Hypothalamus (tissue), 51 donors: Measurements from ENCODE around the gene ORC5.
"Not testable (repeated sequence)": the region's sequence is repeated elsewhere in the genome, so short reads cannot be mapped to it uniquely, and the experiment has no call there.

Source experiments
- DNase-seq, 51 donors: peaks; one replicate each; lab custom pipeline; 2025; lab: John Stamatoyannopoulos, UW

The ORC5 gene

DNA sequence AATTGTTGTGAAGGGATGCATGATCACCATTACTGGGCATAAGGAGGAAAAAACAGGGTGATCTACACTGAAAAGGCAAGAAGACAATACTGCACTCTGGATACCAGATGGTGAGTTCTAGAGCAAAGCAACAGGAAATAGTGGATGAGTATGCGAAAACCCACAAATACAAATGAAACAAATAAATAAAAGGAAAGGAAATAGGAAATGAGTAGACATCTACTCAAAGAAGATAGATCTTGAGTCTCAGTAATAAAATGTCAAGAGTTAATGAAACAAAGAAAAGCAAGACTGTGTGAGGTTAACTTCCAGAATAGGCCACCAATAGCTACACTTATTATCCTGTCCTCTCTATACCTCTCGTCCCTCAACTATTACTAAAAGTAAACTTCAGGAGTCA lies 11.7 kb downstream of the ORC5 start:
- DNase-seq = no peak

DNA sequence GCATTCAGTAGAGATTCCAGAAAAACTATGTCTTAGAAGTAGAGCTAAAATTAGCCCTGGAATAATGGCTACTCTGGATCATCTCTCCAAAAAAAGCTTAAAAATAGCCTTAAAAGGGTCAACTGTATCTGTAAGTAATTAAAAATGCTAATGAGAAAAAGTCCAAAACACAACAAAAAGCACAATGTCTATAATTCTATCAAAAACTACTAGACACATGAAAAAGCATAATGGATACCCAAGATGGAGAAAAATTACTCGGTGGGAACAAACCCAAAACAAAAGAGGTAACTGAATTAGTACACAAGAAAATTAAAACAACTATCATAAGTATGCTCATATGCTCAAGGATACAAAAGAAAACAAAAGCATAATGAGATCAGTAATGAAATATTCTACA lies 15.4 kb downstream of the ORC5 start:
- no peak for DNase-seq

DNA sequence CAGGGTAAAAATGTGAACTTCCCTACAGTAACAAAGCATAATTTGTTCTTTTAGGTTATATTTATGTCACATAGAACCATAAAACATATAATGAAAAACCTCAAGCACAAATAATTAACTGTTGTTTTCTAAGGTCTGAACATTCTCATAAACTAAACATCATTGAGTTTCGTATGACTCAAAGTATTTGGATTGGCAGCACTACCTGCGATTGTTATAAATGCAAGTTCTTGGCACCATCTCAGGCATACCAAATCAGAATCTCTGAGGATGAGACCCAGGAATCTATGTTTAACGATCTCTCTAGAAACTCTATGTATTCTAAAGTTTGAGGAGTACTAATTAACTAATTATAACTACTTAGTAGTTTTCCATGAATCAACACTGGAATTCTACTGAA lies 22.5 kb downstream of the ORC5 start:
- DNase-seq = no peak

DNA sequence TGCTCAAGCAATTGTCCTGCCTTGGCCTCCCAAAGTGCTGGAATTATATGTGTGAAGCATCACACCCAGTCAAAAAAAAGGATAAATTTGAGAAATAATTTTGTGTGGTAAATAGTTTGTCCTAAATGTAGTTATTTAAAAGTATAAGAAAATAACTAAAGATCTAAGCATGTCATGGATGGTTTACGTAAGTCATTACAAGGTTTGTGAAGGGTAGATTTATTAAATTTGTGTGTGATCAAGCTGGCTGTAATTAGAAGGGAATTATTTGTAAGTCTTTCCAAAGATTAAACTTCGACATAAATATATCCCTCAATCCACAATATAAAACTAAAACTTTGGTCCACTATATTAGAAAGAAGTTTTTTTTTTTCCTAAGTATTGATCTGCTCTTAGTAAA lies 28.6 kb downstream of the ORC5 start:
- no peak for DNase-seq

DNA sequence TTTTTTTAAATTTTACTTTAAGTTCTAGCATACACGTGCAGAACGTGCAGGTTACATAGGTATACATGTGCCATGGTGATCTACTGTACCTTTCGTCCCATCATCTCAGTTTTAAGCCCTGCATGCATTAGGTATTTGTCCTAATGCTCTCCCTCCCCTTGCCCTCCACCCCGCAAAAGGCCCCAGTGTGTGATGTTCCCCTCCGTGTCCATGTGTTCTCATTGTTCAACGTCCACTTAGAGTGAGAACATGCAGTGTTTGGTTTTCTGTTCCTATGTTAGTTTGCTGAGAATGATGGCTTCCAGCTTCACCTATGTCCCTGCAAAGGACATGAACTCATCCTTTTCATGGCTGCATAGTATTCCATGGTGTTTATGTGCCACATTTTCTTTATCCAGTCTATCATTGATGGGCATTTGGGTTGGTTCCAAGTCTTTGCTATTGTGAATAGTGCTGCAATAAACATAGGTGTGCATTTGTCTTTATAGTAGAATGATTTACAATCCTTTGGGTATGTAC lies 30.2 kb downstream of the ORC5 start:
- DNase-seq = not testable (repeated sequence)

DNA sequence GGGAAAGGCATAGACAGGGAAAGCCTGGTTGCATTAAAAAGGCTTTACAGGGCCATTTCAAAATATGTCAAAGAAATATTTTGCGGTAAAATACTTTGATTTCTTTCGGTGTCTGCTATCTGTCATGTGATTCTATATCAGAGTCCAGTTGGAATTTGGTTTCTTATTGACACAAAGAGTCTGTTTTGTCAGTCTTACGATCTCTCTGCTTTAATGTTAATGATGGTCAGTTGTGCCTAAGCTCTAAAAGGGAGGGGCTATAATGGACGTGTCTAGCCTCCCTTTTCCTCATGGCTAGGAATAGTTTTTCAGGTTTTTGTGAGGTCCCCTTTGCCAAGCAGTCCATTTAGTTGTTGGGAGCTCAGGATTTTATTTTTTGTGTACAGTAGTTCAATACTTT lies 31.5 kb downstream of the ORC5 start:
- no peak for DNase-seq

DNA sequence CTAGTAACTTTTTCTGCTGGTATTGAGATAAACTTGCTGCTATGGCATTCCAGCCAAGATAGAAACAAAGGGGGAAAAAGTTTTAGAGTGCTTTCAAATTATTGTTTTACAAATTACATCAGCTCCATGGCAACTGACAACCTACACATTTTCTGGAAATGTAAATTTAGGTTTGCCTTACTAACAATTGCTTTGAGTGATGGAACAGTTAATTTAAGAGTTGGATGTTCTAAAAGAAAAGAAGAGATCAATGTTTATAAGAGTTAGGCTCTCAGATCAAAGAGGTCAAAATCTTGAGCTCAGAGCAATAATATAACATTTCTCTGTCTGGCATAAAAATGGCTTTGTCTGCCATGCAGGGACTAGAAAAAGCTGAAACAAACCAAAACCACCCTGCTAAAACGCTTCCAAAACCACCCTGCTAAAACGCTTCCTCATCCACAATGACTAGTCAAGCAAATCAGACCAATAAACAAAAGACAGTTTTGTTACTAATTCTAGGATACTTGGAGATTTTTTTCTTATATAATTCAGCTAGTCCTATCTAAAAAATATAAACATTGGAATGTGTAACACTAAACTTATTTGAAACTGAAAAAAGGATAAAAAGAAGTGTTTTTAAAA lies 32.3 kb downstream of the ORC5 start:
- DNase-seq = no peak

DNA sequence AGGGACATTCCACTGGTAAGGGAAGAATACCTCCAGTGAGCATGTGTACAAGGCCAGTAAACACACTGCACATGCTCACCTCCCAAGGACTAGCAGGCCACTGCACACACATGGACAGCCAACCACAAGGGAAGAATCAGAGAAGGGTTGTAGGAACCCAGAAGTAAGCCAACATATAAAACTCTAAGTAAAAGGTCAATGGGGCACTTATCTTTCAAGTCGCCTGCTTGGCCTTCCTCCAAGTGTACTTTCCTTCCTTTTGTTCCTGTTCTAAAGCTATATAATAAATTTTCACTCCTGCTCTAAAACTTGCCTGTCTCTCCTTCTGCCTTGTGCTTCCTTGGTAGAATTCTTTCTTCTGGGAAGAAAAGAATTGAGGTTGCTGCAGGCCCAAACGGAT lies 33.0 kb downstream of the ORC5 start:
- DNase-seq = no peak

DNA sequence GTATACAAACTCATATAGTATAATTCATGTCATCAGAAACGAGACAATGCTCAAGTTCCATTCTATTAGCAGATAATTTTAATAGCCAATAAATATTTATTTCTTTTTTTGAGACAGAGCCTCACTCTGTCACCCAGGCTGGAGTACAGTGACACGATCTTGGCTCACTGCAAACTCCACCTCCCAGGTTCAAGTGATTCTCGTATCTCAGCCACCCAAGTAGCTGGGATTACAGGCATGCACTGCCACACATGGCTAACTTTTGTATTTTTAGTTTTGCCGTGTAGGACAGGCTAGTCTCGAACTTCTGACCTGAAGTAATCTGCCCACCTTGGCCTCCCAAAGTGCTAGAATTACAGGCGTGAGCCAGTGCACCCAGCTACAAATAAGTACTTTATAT lies 45.7 kb downstream of the ORC5 start:
- no peak for DNase-seq

DNA sequence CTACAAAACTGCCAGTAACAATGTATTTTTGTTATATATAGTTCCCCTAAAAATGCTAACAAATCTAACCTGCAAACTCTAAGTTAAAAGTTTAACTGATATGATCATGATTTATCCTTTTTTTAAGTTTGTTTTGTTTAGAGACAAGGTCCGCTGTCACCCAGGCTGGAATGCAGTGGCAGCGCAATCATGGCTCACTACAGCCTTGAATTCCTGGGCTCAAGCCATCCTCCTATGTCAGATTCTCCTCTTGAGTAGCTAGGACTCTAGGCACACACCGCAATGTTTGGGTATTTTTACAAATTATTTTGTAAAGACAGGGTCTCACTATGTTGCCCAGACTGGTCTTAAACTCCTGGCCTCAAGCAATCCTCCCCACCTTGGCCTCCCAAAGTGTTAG lies 46.6 kb downstream of the ORC5 start:
- no peak for DNase-seq

DNA sequence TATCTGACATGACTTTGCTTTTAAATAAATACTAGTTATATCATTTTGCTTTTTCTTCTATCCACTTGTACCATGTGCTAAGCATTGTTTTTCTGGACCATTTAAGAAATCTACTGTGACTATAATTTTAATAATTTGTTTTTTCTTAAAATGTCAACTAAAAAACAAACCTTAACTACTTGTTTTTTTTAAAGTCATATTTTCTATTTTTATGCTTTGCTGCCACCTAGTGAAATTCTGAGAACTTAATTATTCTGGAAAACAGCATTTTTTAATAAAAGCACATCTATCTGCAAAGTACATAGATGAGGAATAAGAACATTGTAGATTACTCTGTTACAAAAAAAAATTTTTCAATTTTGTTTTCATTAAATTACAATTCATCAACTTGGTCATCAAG lies 47.4 kb downstream of the ORC5 start:
- DNase-seq = no peak

DNA sequence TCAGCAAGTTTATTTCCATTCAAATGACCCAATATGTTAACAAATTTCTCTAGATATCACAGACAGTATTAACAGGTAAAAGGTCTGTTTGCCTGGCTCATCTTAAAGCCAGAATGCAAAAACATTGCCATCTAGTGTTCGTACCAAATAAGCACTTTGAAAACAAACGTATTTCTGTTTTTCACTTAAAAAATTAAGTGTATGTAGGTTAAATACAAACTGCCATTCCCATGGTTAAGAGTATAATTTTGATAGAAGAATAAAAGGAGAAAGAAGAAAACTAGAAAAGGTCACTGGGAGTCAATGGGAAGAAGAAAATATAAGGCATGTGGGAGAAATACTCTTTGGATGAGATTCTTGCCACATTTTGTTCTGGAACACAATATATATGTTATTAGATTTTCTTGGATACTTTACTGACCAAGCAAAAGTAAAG lies 51.0 kb downstream of the ORC5 start:
- DNase-seq = peak in 1 of 51 donors; percentile 11

DNA sequence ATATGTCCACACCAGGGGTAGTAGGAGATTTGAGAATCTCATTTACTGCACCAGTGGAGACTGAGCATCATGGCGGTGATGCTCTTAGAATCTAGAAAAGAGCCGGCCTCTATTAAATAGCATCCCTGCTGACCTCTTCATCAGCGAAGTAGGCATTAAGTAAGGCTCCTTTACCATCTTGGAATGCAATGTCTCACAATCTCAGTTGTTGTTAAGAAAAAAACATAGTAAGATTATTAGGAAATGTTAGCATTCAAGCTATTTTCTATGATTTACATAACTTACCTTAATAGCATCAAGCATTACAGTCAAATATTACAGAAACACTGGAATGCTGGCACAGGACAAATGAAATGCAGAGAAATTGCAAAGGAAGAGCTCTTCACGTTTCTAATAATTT lies 54.5 kb downstream of the ORC5 start:
- no peak for DNase-seq

DNA sequence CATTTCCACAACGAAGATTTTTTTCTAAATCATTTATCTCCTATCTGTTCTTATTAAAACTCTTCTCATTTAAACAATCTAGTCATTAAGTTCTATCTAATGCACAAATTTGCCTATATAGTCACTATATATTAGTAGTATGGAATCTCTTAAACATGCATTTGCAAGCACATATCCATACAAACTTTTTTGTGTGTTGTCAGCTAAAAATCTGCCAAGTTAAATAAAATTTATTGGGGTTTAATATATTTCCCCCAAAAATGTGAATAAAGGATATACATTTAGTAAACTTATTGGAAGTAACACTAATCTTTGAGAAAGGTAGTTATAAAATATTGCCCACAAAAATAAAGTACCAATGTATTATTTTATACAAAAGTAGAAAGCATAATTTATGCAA lies 55.3 kb downstream of the ORC5 start:
- no peak for DNase-seq

DNA sequence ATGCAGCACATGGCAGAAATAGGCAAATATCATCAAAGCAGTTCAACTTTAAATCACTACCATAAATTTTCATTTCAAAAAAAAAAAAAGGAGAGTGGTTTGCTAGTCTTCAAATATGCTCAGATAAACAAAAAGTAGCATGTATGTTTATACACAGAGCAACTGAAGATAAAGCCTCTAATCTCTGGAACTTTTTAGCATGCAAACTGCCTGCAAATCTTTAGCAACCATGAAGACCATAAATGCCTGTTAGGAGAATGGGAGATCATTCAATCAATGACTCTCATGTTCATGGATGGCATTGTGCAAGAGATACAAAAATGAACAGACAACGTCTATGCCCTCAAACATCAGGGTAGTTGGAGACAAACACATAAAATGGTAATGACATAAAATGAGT lies 57.3 kb downstream of the ORC5 start:
- DNase-seq = no peak

DNA sequence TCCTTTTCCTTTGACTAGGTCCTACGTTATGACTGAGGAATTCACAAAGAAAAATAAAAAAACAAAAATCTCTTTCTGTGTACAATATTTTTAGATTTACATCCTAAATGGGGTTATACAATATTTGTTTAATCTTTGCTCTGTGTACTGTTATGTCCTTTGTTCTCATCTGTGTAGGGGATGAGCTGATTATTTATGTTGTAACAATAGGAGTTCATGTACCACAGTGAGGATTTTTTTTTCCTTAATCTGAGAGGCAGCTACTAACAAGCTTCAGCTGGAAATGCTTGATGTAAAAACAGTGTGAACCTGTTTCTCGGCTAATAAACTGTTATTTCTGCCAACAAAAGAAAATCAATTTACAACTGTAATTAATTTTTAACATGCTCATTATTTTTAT lies 58.0 kb downstream of the ORC5 start:
- DNase-seq = no peak

DNA sequence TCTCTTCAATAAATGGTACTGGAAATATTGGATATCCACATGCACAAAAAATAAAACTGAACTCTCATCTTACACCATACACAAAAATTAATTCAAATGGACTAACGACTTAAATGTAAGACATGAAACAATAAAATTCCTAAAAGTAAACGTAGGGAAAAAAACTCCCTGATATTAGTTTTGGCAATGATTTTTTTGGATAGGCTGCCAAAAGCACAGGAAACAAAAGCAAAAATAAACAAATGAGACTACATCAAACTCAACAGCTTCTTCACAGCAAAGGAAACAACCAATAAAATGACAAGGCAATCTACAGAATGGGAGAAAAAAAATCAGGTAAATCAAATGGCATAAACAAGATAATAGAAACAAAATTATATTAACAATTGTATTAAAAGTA lies 65.7 kb downstream of the ORC5 start:
- no peak for DNase-seq

DNA sequence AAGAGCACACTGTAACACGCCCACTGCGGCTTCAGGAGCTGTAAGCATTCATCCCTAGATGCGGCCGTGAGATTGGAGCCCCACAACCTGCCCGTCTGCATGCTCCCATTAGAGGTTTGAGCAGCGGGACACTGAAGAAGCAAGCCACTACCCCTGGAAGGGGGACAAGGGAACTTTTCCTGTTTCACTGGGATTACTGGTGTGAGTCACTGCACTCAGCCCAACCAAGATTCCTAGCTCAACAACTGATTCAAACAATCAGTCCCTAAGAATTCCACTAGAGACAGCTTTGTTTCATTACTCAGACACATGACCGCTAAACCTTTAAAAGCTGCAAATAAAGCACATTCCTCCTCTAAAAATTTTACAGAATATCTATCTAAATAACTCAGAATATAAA lies 69.8 kb downstream of the ORC5 start:
- DNase-seq = no peak

DNA sequence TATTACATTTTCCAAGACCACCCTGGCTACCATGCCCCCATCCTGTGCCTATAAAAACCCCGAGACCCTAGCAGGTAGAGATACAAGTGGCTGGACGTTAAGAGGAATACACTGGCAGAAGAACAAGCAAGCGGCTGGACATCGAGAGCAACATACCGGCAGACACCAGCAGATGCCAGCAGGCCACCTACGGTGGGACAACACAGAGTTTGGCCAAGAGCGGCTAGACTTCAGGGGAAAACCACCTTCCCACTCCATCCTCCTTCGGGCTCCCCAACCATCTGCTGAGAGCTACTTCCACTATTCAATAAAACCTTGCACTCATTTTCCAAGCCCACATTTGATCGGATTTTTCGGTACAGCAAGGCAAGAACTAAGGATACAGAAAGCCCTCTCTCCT lies 70.3 kb downstream of the ORC5 start:
- DNase-seq = no peak

DNA sequence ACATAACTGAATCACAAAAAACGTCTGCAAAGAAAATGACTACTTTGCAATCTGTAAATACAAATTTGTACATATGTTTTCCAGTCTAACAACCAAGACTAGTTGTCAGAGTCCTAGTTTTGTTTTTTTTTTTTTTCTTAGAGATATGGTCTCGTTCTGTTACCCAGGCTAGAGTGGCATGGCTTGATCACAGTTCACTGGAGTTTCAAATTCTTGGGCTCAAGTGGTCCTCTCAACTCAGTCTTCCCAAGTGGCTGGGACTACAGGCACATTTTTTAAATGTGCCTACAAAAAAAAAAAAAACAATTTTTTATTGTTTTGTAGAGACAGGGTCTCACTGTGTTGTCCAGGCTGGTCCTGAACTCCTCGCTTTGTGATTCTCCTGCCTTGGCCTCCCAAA lies 70.8 kb downstream of the ORC5 start:
- no peak for DNase-seq

DNA sequence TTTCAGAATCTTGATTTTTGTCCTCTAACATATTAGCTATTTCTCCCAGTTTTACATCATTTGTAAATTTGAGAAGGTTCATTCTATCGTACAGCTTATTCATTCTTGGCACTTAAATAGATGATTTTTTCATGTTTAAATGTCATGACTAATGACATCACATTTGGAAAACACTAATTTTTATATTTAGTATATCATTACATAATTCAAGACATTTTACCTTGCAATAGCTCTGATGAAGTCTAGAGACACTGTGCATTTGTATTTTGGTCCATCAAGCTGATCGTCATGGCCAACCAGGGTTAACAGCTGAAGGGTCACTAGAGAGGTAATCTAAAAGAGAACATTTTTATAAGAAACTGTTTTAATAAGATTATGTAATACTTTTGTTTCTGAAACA lies 71.3 kb downstream of the ORC5 start:
- DNase-seq = no peak

DNA sequence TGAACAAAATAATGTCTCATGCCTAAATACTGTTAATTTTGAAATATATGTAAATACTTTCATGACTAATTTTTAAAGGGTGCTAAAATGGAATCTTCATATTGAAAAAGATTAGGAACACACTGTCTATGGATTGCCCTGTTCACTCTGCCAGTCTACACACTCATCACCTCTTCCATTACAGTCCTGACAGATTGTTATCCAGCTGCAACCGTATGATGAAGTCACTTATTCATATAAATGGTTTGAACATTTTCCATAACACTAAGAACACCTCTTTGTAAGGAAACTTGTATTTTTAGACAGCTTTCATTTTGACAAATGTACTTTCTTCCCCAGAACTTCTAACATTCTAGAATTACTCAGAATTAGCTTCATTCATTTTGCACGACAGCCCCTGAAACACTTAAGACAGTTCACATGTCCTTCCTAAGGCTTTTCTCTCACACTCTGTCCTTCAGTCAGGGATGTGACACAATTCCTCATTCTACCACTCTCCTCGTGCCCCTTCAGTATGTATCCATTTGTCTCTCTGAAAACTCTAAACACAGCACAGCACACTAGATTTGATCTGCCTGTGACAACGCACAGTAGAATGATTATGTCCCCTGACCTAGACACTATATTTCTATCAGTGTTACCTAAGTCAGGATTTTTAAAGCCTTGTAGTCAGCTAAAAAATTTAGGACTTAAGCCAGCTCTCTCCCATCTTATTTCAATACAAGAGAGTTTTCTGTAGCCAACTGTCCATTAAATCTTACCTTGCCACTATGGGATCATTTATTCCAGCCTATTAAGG lies 71.9 kb downstream of the ORC5 start:
- no peak for DNase-seq
